Fibroblast of mammary gland (primary cell): ENCODE results near the gene PPP6R1.

Source experiments
- DNase-seq: peaks from one replicate; pipeline ENCODE4 v3.0.0-alpha.2; 2010; ENCODE audit warnings: low read depth
- H3K4me3 ChIP-seq: 2 replicates; pipeline ENCODE4 v1.5.1; 2011; ENCODE audit warnings: low read depth, mild to moderate bottlenecking, low read length, moderate library complexity; ENCODE audit not compliant: control insufficient read depth
- CTCF ChIP-seq: conservative IDR thresholded peaks from 2 replicates; pipeline ENCODE4 v1.5.1; 2011; ENCODE audit warnings: low read depth, low read length, inconsistent platforms; ENCODE audit not compliant: control insufficient read depth, insufficient read depth

Gene PPP6R1

GRCh38 chr19:55258476-55258827 is 365 bp downstream of the PPP6R1 start:
- no peak for DNase-seq

GRCh38 chr19:55257461-55258420 is 1.1 kb downstream of the PPP6R1 start:
- no peak for TF ChIP-seq CTCF
- H3K4me3 ChIP-seq, result peak overlapping the region; percentile 77
- peak; percentile 43 for DNase-seq

More at GRCh38 chr19:55258476-55258827, 365 bp downstream of the PPP6R1 start:
- H3K4me3 ChIP-seq, result peak overlapping the region; percentile 79
- TF ChIP-seq CTCF, result no peak

GRCh38 chr19:55256562-55257460 is 2.0 kb downstream of the PPP6R1 start:
- no peak for TF ChIP-seq CTCF
- peak overlapping the region; percentile 77 for H3K4me3 ChIP-seq
- DNase-seq, result peak; percentile 36

GRCh38 chr19:55255618-55256423 is 3.0 kb downstream of the PPP6R1 start:
- TF ChIP-seq CTCF, result no peak
- no peak overlapping the region for H3K4me3 ChIP-seq
- peak; percentile 81 for DNase-seq

GRCh38 chr19:55254625-55254977 is 4.2 kb downstream of the PPP6R1 start:
- DNase-seq, result no peak
- no peak for TF ChIP-seq CTCF
- H3K4me3 ChIP-seq, result no peak overlapping the region
